ENCODE measurements around the gene GPC6. TPM values are rescaled to one million over a fixed set of nuclear protein-coding genes. Genes with fewer than 3 reads are reported as not detected.

Gene GPC6
- total RNA-seq, 2 donors from 2014 or later: 3.4 to 5.3 TPM

DNA sequence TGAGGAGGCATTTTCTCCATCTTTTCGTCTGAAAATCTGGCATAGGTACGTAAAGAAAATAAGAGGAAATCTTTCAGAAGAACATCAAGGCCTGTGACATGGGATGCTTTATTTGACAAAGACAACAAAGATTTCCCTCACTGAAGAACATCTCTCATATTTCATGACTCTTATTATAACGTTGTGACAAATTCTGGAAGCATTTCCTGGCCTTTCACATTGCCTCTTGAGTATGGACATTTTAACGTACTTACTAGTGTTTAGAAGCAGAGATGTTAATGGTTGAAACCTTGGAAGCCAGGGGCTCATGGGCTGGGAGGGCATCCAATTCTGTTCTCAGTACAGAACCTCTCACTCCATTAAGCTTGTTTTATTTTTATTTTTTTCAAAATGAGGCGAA, 1042.1 kb downstream of the GPC6 start:
- Histone ChIP-seq H3K27ac (no peak overlapping the region), H3K36me3 (no peaks in the 10 kb centered on the region), H3K9me3 (no peaks in the 10 kb centered on the region), H3K4me1 (replicated peaks) (no peaks in the 10 kb centered on the region), H3K27me3 (replicated peaks; ENCODE audit: insufficient read depth) (no peaks in the 10 kb centered on the region), H3K4me3 (no peak overlapping the region)
- DNase-seq (ENCODE audit: low spot score): no peak
- intact Hi-C loops (cut with DNase I): no loop called here
- TF ChIP-seq POLR2A (IDR thresholded peaks at IDR 0.05): no peak
- WGBS: 77% methylated on average over 5 of the region's 5 CpGs

DNA sequence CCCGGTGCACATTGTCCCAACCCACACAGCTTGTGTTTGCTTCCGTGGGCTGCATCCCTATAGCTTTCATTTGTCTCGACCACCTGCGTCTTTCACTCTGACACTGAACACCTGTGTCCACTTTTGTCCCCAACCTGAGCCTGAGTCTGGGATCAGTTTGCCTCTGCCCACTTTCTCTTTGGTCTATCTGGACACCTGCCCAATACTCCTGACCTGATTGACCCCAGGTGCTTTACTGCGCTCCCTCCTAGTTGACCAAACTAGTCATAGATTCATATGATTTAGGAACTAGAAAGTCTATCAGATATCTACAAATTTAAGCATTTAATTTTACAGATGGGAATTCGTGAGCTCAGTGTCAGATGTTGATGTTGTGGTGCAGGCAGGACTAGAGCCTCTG, 1043.0 kb downstream of the GPC6 start:
- H3K4me1 ChIP-seq (replicated peaks): no peaks in the 10 kb centered on the region
- no peak overlapping the region for H3K27ac ChIP-seq
- 67% methylated on average over 6 of the region's 6 CpGs for WGBS
- H3K27me3 ChIP-seq (replicated peaks; ENCODE audit: insufficient read depth): no peaks in the 10 kb centered on the region
- no peaks in the 10 kb centered on the region for H3K36me3 ChIP-seq
- DNase-seq (ENCODE audit: low spot score): no peak
- TF ChIP-seq POLR2AphosphoS5 (IDR thresholded peaks at IDR 0.05) (no peak), POLR2A (IDR thresholded peaks at IDR 0.05) (no peak)
- TF ChIP-seq, protein P1, sequence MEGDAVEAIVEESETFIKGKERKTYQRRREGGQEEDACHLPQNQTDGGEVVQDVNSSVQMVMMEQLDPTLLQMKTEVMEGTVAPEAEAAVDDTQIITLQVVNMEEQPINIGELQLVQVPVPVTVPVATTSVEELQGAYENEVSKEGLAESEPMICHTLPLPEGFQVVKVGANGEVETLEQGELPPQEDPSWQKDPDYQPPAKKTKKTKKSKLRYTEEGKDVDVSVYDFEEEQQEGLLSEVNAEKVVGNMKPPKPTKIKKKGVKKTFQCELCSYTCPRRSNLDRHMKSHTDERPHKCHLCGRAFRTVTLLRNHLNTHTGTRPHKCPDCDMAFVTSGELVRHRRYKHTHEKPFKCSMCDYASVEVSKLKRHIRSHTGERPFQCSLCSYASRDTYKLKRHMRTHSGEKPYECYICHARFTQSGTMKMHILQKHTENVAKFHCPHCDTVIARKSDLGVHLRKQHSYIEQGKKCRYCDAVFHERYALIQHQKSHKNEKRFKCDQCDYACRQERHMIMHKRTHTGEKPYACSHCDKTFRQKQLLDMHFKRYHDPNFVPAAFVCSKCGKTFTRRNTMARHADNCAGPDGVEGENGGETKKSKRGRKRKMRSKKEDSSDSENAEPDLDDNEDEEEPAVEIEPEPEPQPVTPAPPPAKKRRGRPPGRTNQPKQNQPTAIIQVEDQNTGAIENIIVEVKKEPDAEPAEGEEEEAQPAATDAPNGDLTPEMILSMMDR (IDR thresholded peaks at IDR 0.05): no peak
- H3K9me3 ChIP-seq: no peaks in the 10 kb centered on the region
- intact Hi-C loops (cut with DNase I): no loop called here
- H3K4me3 ChIP-seq: no peak overlapping the region

DNA sequence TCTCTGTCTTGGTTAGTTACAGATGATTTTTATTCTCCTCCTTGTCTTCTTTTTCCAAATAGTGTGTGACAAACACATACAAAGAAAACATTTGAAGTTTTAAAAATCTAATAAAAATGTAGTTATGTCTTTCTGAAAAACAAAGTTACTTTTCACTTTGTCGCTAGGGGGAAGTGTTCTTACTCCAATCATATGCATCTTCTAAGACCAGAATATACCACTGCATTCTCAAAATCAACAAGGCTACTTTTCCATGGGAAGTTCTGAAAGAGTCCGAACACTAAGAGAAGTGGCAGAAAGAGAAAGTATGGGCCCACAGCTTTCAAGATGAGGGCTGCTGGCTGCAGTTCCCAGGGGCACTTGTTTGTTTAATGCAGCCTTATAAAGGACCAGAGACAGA, 1043.9 kb downstream of the GPC6 start:
- H3K36me3 ChIP-seq: no peaks in the 10 kb centered on the region
- WGBS: 99% methylated on average over 2 of the region's 2 CpGs
- intact Hi-C loops (cut with DNase I): no loop called here
- no peaks in the 10 kb centered on the region for H3K27me3 ChIP-seq (replicated peaks; ENCODE audit: insufficient read depth)
- H3K4me1 ChIP-seq (replicated peaks): no peaks in the 10 kb centered on the region
- H3K9me3 ChIP-seq: no peaks in the 10 kb centered on the region
- H3K27ac ChIP-seq: no peak overlapping the region
- no peak for DNase-seq (ENCODE audit: low spot score)
- H3K4me3 ChIP-seq: no peak overlapping the region
- TF ChIP-seq, protein P1 (IDR thresholded peaks at IDR 0.05): no peak
- TF ChIP-seq POLR2AphosphoS5 (IDR thresholded peaks at IDR 0.05) (no peak), POLR2A (IDR thresholded peaks at IDR 0.05) (no peak)

DNA sequence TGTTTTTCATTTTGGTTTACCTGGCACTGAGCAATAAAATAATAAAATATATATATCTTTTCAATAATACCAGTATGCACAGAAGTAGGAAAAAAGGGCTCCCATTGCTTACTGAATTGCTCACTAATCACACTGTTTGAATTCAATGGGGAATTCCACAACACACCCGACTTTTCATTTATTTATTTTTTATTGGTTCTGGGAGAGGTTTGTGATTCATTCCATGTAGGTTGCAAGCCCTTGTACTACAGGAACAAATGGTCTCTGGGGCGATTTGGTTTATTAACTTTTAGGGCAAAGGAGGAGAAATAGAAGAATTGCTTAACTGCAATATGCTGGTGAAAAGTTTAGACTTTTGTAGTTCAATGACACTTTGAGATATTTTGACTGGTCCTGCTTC, 1045.4 kb downstream of the GPC6 start:
- Histone ChIP-seq H3K9me3 (no peaks in the 10 kb centered on the region), H3K36me3 (no peaks in the 10 kb centered on the region), H3K27me3 (replicated peaks; ENCODE audit: insufficient read depth) (no peaks in the 10 kb centered on the region), H3K4me3 (no peak overlapping the region), H3K4me1 (replicated peaks) (no peaks in the 10 kb centered on the region), H3K27ac (no peak overlapping the region)
- no peak for DNase-seq (ENCODE audit: low spot score)
- WGBS: 48% methylated on average over 2 of the region's 2 CpGs
- intact Hi-C loops (cut with DNase I): no loop called here
- TF ChIP-seq, protein P1 (IDR thresholded peaks at IDR 0.05): no peak
- TF ChIP-seq POLR2AphosphoS5 (IDR thresholded peaks at IDR 0.05): no peak
- no peak for TF ChIP-seq POLR2A (IDR thresholded peaks at IDR 0.05)

DNA sequence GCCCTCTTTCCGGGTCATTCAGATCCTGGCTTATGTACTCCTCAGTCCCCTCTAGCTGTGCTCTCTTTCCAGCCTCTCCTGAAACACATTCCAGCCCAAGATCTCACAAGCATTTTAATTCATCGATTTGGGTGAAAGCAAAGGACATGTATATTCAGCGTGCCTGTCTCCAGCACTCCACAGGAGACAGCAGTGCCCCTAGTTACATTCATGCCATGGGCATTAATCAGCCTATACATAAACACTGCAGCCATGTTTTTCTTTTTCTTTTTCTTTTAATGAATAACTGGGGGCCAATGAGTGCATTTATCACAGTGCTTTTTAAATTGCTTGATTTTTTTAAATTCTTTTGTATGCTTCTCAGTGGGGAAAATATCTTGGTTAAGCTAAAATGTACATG, 1053.7 kb downstream of the GPC6 start:
- Histone ChIP-seq H3K27me3 (replicated peaks; ENCODE audit: insufficient read depth) (no peaks in the 10 kb centered on the region), H3K36me3 (no peaks in the 10 kb centered on the region), H3K4me3 (no peak overlapping the region), H3K9me3 (no peaks in the 10 kb centered on the region), H3K27ac (no peak overlapping the region), H3K4me1 (replicated peaks) (no peaks in the 10 kb centered on the region)
- 91% methylated on average over 3 of the region's 3 CpGs for WGBS
- DNase-seq (ENCODE audit: low spot score): no peak
- intact Hi-C loops (cut with DNase I): no loop called here
- TF ChIP-seq, protein P1 (IDR thresholded peaks at IDR 0.05): no peak
- no peak for TF ChIP-seq POLR2A (IDR thresholded peaks at IDR 0.05)
- no peak for TF ChIP-seq POLR2AphosphoS5 (IDR thresholded peaks at IDR 0.05)
